Measurements from ENCODE around the gene DMD. TPM values are rescaled to one million over a fixed set of nuclear protein-coding genes. Genes with fewer than 3 reads are reported as not detected.

Gene DMD
- total RNA-seq, 1 experiment from 2014 or later, result 25.3 TPM

DNA sequence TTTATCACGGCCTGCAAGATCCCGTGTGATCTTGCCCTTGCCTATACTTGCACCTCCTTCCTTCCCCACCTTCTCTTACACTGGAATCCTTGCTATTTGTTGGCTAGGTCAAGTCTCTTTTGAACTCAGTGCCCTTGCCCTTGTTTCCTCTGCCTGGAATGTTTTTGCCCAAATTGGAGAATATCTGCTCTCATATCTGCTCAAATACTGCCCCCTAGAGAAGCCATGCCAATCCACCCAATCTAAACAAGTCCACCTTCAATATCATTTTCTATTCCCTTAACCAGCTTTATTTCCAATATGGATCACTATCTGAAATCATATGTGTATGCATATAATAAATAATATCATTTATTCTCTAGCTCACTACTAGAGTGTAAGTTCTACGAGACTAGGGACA is 1095.3 kb downstream of the DMD start:
- H3K4me1 ChIP-seq (replicated peaks; ENCODE audit: insufficient read depth), result no peaks in the 10 kb centered on the region
- H3K4me3 ChIP-seq, result no peak overlapping the region
- POLR2A ChIA-PET (ENCODE audit: unreplicated experiment), result no interaction called here
- H3K27ac ChIP-seq, result no peak overlapping the region
- CTCF ChIA-PET, result no interaction called here
- no peaks in the 10 kb centered on the region for H3F3A ChIP-seq (ENCODE audit: insufficient read depth, low read depth)
- intact Hi-C loops (cut with micrococcal nuclease; ENCODE audit: unreplicated experiment), result no loop called here
- TF ChIP-seq EZH2 (IDR thresholded peaks at IDR 0.05; ENCODE audit: low read depth) (no peak), CTCF (conservative IDR thresholded peaks at IDR 0.05) (peak; percentile 44; the same call in 1 of the 2 replicates)
- H4K20me1 ChIP-seq (ENCODE audit: insufficient read depth), result no peaks in the 10 kb centered on the region
- no peak for DNase-seq
- no peaks in the 10 kb centered on the region for H3K36me3 ChIP-seq (ENCODE audit: low read depth)
- no peak overlapping the region for H2AFZ ChIP-seq
- no peak overlapping the region for H3K4me2 ChIP-seq
- no peaks in the 10 kb centered on the region for H3K79me2 ChIP-seq (ENCODE audit: low read depth)
- no peaks in the 10 kb centered on the region for H3K9me3 ChIP-seq (ENCODE audit: insufficient read depth, low read depth)
- no TSS peak for BruUV-seq (replicated peaks)
- H3K27me3 ChIP-seq (ENCODE audit: insufficient read depth, low read depth), result no peaks in the 10 kb centered on the region
- no peaks in the 10 kb centered on the region for H3K9me2 ChIP-seq (ENCODE audit: insufficient read depth)

DNA sequence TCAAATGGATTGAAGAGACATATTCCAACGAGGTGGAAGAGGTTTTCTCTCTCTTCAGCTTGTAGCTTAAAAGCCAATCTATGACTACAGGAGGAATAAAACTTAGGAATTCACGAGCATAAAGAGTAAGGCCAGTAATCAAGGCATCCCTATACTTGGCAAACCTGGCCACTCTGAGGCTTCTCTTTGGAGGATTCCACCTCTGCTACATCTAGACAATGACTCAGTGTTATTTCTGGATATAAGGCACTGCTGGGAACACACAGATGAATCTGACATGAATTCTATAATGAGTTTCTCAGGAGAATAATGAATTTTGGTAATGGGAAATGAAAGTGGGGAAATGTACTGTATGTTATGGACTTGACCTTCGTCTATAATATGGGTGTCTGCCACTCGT is 1123.7 kb downstream of the DMD start:
- BruUV-seq (replicated peaks), result no TSS peak
- POLR2A ChIA-PET (ENCODE audit: unreplicated experiment), result no interaction called here
- CTCF ChIA-PET, result no interaction called here
- Histone ChIP-seq H3K36me3 (ENCODE audit: low read depth) (no peaks in the 10 kb centered on the region), H3K27ac (no peak overlapping the region), H3F3A (ENCODE audit: insufficient read depth, low read depth) (no peaks in the 10 kb centered on the region), H3K4me1 (replicated peaks; ENCODE audit: insufficient read depth) (no peaks in the 10 kb centered on the region), H3K4me2 (no peak overlapping the region), H4K20me1 (ENCODE audit: insufficient read depth) (no peaks in the 10 kb centered on the region), H3K9me3 (ENCODE audit: insufficient read depth, low read depth) (no peaks in the 10 kb centered on the region), H3K79me2 (ENCODE audit: low read depth) (no peaks in the 10 kb centered on the region), H3K4me3 (no peak overlapping the region), H2AFZ (no peak overlapping the region), H3K9me2 (ENCODE audit: insufficient read depth) (no peaks in the 10 kb centered on the region), H3K27me3 (ENCODE audit: insufficient read depth, low read depth) (no peaks in the 10 kb centered on the region)
- no peak for DNase-seq
- TF ChIP-seq CTCF (conservative IDR thresholded peaks at IDR 0.05) (no peak), EZH2 (IDR thresholded peaks at IDR 0.05; ENCODE audit: low read depth) (no peak)
- intact Hi-C loops (cut with micrococcal nuclease; ENCODE audit: unreplicated experiment), result no loop called here

DNA sequence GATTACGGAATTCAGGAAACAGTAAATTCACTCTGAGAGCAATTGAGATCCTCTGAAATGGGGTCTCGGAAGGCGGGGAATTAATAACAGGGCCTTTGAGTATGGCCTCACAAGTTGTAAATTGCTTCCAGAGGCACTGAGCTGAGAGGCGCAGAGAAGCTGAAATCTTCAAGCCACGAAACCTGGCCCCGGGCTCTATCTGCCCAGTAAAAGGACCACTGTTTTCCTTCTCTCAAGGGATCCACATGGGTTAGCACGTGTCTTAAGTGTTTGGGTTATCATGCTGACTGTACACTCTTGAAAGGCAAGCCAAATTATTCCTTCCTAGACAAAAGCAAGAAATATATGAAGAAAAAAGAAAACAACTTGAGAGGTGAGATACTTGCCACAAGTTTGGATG is 1126.6 kb downstream of the DMD start:
- Histone ChIP-seq H3K9me3 (ENCODE audit: insufficient read depth, low read depth) (no peaks in the 10 kb centered on the region), H3K9me2 (ENCODE audit: insufficient read depth) (no peaks in the 10 kb centered on the region), H3K79me2 (ENCODE audit: low read depth) (no peaks in the 10 kb centered on the region), H4K20me1 (ENCODE audit: insufficient read depth) (no peaks in the 10 kb centered on the region), H3K36me3 (ENCODE audit: low read depth) (no peaks in the 10 kb centered on the region), H3F3A (ENCODE audit: insufficient read depth, low read depth) (no peaks in the 10 kb centered on the region), H3K4me2 (no peak overlapping the region), H3K27me3 (ENCODE audit: insufficient read depth, low read depth) (no peaks in the 10 kb centered on the region), H3K4me1 (replicated peaks; ENCODE audit: insufficient read depth) (no peaks in the 10 kb centered on the region), H2AFZ (no peak overlapping the region), H3K4me3 (no peak overlapping the region), H3K27ac (no peak overlapping the region)
- POLR2A ChIA-PET (ENCODE audit: unreplicated experiment), result no interaction called here
- TF ChIP-seq EZH2 (IDR thresholded peaks at IDR 0.05; ENCODE audit: low read depth), result no peak
- TF ChIP-seq CTCF (conservative IDR thresholded peaks at IDR 0.05), result no peak
- DNase-seq, result no peak
- BruUV-seq (replicated peaks), result no TSS peak
- CTCF ChIA-PET, result no interaction called here
- intact Hi-C loops (cut with micrococcal nuclease; ENCODE audit: unreplicated experiment), result no loop called here
